ENCODE measurements around the gene NLK.

The NLK gene

DNA sequence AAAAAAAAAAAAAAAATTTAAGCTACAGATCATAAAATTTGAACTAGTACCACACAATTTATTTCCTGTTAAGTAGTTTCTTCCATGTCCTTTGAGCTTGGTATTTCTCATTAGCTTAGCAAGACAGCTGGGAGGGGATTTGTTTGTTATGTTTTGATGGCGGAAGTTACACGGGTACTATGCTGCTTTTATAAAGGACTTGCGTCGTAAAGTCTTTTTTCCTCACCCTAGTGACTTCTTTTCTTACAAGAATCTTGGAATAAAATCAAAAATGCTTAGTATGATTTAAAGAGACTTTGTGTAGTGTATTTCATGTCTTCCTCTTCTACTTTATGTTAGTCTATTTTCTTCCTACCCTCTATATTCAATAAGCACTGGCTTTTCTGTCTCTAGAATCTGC lies 89.1 kb downstream of the NLK start:
- Histone ChIP-seq H3K4me1 (ENCODE audit: control insufficient read depth, insufficient read depth, low read length) (peaks cover 6% of the 10 kb centered on the region), H3K9ac (ENCODE audit: low read length) (no peak overlapping the region), H3K36me3 (ENCODE audit: control insufficient read depth, insufficient read depth, low read length, severe bottlenecking) (peaks cover 27% of the 10 kb centered on the region), H3K27me3 (replicated peaks; ENCODE audit: control insufficient read depth, insufficient read depth, low read length) (no peaks in the 10 kb centered on the region), H3K4me3 (ENCODE audit: low read length) (no peak overlapping the region), H3K9me3 (ENCODE audit: control insufficient read depth, low read length) (no peaks in the 10 kb centered on the region)
- DNase-seq (ENCODE audit: low read depth): no peak

- Histone ChIP-seq H3K27me3 (replicated peaks; ENCODE audit: control insufficient read depth, insufficient read depth, low read length) (no peaks in the 10 kb centered on the region), H3K9me3 (ENCODE audit: control insufficient read depth, low read length) (no peaks in the 10 kb centered on the region), H3K36me3 (ENCODE audit: control insufficient read depth, insufficient read depth, low read length, severe bottlenecking) (peaks cover 23% of the 10 kb centered on the region), H3K4me1 (ENCODE audit: control insufficient read depth, insufficient read depth, low read length) (peaks cover 6% of the 10 kb centered on the region), H3K9ac (ENCODE audit: low read length) (no peak overlapping the region), H3K4me3 (ENCODE audit: low read length) (no peak overlapping the region)
- DNase-seq (ENCODE audit: low read depth): peak; percentile 29
These were observed 91.1 kb downstream of the NLK start for GRCh38 chr17:28133562-28133970.

- H3K4me1 ChIP-seq (ENCODE audit: control insufficient read depth, insufficient read depth, low read length): peaks cover 6% of the 10 kb centered on the region
- no peaks in the 10 kb centered on the region for H3K27me3 ChIP-seq (replicated peaks; ENCODE audit: control insufficient read depth, insufficient read depth, low read length)
- no peaks in the 10 kb centered on the region for H3K9me3 ChIP-seq (ENCODE audit: control insufficient read depth, low read length)
- peaks cover 23% of the 10 kb centered on the region for H3K36me3 ChIP-seq (ENCODE audit: control insufficient read depth, insufficient read depth, low read length, severe bottlenecking)
- H3K4me3 ChIP-seq (ENCODE audit: low read length): no peak overlapping the region
- H3K9ac ChIP-seq (ENCODE audit: low read length): no peak overlapping the region
- DNase-seq (ENCODE audit: low read depth): no peak
These were observed 94.4 kb downstream of the NLK start for GRCh38 chr17:28136923-28137322.

DNA sequence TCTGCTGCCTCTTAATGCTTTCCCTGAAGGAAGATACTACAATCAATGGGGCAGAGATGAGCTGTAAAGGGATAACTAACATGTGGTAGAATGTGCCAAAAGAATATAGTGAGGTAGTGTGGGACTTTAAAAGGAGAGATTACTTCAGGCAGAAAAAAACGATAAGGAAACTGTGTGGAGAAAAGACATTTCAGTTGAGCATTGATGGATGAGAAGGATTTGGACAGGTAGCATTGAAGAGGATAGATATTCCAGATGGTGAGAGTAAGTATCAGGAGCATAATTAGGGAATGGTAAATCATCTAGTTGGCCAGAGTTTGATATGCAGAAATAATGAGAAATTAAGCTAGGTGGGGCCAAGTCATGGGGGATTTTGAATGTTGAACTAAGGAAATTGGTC lies 97.3 kb downstream of the NLK start:
- Histone ChIP-seq H3K9me3 (ENCODE audit: control insufficient read depth, low read length) (no peaks in the 10 kb centered on the region), H3K9ac (ENCODE audit: low read length) (no peak overlapping the region), H3K4me1 (ENCODE audit: control insufficient read depth, insufficient read depth, low read length) (no peaks in the 10 kb centered on the region), H3K27me3 (replicated peaks; ENCODE audit: control insufficient read depth, insufficient read depth, low read length) (no peaks in the 10 kb centered on the region), H3K36me3 (ENCODE audit: control insufficient read depth, insufficient read depth, low read length, severe bottlenecking) (peaks cover 8% of the 10 kb centered on the region), H3K4me3 (ENCODE audit: low read length) (no peak overlapping the region)
- DNase-seq (ENCODE audit: low read depth): no peak

DNA sequence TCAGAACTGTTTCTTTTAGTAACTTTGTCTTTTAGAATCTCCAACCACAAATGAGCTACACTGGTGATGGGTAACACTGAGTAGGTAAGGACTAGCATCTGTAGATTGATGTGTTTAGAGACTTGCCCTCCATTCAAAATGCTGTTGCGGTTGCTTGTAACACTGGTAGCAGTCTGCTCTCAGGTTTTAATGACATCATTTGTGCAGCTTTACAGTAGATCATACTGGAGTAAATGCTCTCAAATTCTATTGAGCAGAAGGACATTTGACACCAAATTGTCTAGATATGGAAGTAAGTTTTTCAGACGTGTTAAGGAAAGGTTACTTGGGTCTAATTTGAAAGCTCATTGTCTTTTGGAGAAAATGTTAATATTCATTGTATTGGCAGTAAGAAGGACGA lies 98.8 kb downstream of the NLK start:
- H3K4me3 ChIP-seq (ENCODE audit: low read length): no peak overlapping the region
- no peaks in the 10 kb centered on the region for H3K27me3 ChIP-seq (replicated peaks; ENCODE audit: control insufficient read depth, insufficient read depth, low read length)
- peaks cover 4% of the 10 kb centered on the region for H3K4me1 ChIP-seq (ENCODE audit: control insufficient read depth, insufficient read depth, low read length)
- no peaks in the 10 kb centered on the region for H3K36me3 ChIP-seq (ENCODE audit: control insufficient read depth, insufficient read depth, low read length, severe bottlenecking)
- no peaks in the 10 kb centered on the region for H3K9me3 ChIP-seq (ENCODE audit: control insufficient read depth, low read length)
- H3K9ac ChIP-seq (ENCODE audit: low read length): no peak overlapping the region
- DNase-seq (ENCODE audit: low read depth): no peak

DNA sequence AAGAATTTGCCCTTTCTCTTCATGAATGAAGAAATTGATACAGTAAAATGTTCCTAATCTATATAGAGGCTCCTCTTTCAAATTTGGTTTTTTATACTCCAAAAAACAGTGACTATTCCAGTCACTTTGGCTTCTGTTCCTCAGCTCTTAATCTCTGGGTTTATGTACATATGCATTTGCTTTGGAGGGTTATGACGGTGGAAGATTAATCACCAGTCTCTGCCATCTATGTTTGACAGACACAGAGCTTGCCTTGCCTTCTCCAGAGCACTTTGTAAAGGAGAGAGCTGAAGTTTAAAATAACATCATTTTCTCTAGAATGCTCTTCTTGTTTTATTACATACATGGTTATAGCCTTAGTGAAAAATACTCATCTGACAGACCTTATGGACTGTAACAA lies 99.3 kb downstream of the NLK start:
- no peaks in the 10 kb centered on the region for H3K36me3 ChIP-seq (ENCODE audit: control insufficient read depth, insufficient read depth, low read length, severe bottlenecking)
- H3K9me3 ChIP-seq (ENCODE audit: control insufficient read depth, low read length): no peaks in the 10 kb centered on the region
- no peaks in the 10 kb centered on the region for H3K27me3 ChIP-seq (replicated peaks; ENCODE audit: control insufficient read depth, insufficient read depth, low read length)
- H3K4me1 ChIP-seq (ENCODE audit: control insufficient read depth, insufficient read depth, low read length): peaks cover 4% of the 10 kb centered on the region
- H3K4me3 ChIP-seq (ENCODE audit: low read length): no peak overlapping the region
- no peak for DNase-seq (ENCODE audit: low read depth)
- H3K9ac ChIP-seq (ENCODE audit: low read length): no peak overlapping the region

DNA sequence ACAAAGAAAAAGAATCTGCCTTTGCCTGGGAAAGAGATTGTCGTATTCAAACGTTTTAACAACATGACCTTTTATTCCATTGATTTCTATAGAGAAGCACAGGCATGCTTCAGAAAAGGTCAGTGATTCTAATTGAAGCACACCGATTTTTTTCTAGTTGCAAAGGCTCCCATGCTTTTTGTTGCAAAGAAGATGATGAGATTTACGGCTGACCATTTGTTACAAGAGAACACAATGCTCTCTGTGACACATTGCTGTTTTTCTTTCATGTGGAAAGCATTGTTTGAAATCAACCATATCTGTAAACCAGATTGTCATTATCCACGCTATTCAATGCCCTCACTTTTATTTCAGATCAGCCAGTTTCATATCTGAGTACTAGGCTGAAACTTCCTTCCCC lies 99.8 kb downstream of the NLK start:
- Histone ChIP-seq H3K36me3 (ENCODE audit: control insufficient read depth, insufficient read depth, low read length, severe bottlenecking) (no peaks in the 10 kb centered on the region), H3K4me3 (ENCODE audit: low read length) (no peak overlapping the region), H3K9me3 (ENCODE audit: control insufficient read depth, low read length) (no peaks in the 10 kb centered on the region), H3K27me3 (replicated peaks; ENCODE audit: control insufficient read depth, insufficient read depth, low read length) (no peaks in the 10 kb centered on the region), H3K9ac (ENCODE audit: low read length) (no peak overlapping the region), H3K4me1 (ENCODE audit: control insufficient read depth, insufficient read depth, low read length) (peaks cover 4% of the 10 kb centered on the region)
- no peak for DNase-seq (ENCODE audit: low read depth)

GRCh38 chr17:28144019-28144418 lies 101.5 kb downstream of the NLK start:
- H3K27me3 ChIP-seq (replicated peaks; ENCODE audit: control insufficient read depth, insufficient read depth, low read length): no peaks in the 10 kb centered on the region
- peaks cover 4% of the 10 kb centered on the region for H3K4me1 ChIP-seq (ENCODE audit: control insufficient read depth, insufficient read depth, low read length)
- H3K9ac ChIP-seq (ENCODE audit: low read length): no peak overlapping the region
- H3K9me3 ChIP-seq (ENCODE audit: control insufficient read depth, low read length): no peaks in the 10 kb centered on the region
- no peak overlapping the region for H3K4me3 ChIP-seq (ENCODE audit: low read length)
- no peak for DNase-seq (ENCODE audit: low read depth)
- no peaks in the 10 kb centered on the region for H3K36me3 ChIP-seq (ENCODE audit: control insufficient read depth, insufficient read depth, low read length, severe bottlenecking)

DNA sequence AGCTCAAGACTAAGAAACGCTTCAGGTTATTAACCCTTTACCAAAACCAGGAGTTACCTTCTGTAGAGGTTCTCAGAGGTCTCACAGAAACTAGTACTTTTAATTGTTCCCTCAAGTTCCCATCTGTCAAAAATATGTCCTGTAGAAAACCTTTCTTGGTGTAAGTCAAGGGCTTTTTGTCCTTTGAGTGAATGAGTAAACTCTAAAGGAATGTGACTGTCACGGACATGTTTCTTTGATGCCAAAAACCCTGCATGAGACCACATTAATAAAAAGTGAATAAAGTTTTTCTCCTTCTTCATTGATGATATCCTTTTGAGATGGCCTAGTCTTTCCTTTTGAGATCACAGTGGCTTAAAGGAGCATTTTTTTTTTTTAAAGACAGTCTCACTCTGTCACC lies 102.9 kb downstream of the NLK start:
- Histone ChIP-seq H3K36me3 (ENCODE audit: control insufficient read depth, insufficient read depth, low read length, severe bottlenecking) (no peaks in the 10 kb centered on the region), H3K9me3 (ENCODE audit: control insufficient read depth, low read length) (no peaks in the 10 kb centered on the region), H3K27me3 (replicated peaks; ENCODE audit: control insufficient read depth, insufficient read depth, low read length) (no peaks in the 10 kb centered on the region), H3K4me3 (ENCODE audit: low read length) (no peak overlapping the region), H3K4me1 (ENCODE audit: control insufficient read depth, insufficient read depth, low read length) (peaks cover 4% of the 10 kb centered on the region), H3K9ac (ENCODE audit: low read length) (no peak overlapping the region)
- DNase-seq (ENCODE audit: low read depth): peak; percentile 29

- peaks cover 4% of the 10 kb centered on the region for H3K4me1 ChIP-seq (ENCODE audit: control insufficient read depth, insufficient read depth, low read length)
- no peak overlapping the region for H3K9ac ChIP-seq (ENCODE audit: low read length)
- no peak overlapping the region for H3K4me3 ChIP-seq (ENCODE audit: low read length)
- no peaks in the 10 kb centered on the region for H3K9me3 ChIP-seq (ENCODE audit: control insufficient read depth, low read length)
- DNase-seq (ENCODE audit: low read depth): no peak
- H3K36me3 ChIP-seq (ENCODE audit: control insufficient read depth, insufficient read depth, low read length, severe bottlenecking): no peaks in the 10 kb centered on the region
- H3K27me3 ChIP-seq (replicated peaks; ENCODE audit: control insufficient read depth, insufficient read depth, low read length): no peaks in the 10 kb centered on the region
These were observed 104.5 kb downstream of the NLK start for GRCh38 chr17:28147017-28147416.

DNA sequence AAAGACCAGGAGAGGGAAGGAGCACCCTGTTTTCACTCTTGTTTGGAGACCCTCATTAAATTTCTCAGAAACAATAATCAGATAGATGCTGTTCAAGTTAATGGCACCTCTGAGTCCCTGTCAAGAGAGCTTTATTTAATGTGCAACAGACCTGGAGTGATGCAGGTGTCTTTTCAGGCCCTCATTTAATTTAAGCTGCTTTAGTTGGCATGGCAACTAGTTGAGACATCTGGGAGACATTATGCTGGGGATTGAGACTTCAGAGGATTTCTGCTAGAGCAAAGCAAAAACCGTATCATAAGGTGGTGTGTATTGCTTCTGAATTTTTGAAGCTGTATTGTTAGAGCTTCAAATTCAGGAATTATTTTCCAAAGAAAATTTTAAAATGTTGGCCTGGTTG lies 108.5 kb downstream of the NLK start:
- no peaks in the 10 kb centered on the region for H3K4me1 ChIP-seq (ENCODE audit: control insufficient read depth, insufficient read depth, low read length)
- no peaks in the 10 kb centered on the region for H3K9me3 ChIP-seq (ENCODE audit: control insufficient read depth, low read length)
- no peak overlapping the region for H3K4me3 ChIP-seq (ENCODE audit: low read length)
- DNase-seq (ENCODE audit: low read depth): no peak
- H3K36me3 ChIP-seq (ENCODE audit: control insufficient read depth, insufficient read depth, low read length, severe bottlenecking): no peaks in the 10 kb centered on the region
- H3K9ac ChIP-seq (ENCODE audit: low read length): no peak overlapping the region
- H3K27me3 ChIP-seq (replicated peaks; ENCODE audit: control insufficient read depth, insufficient read depth, low read length): no peaks in the 10 kb centered on the region

- no peaks in the 10 kb centered on the region for H3K9me3 ChIP-seq (ENCODE audit: control insufficient read depth, low read length)
- H3K36me3 ChIP-seq (ENCODE audit: control insufficient read depth, insufficient read depth, low read length, severe bottlenecking): no peaks in the 10 kb centered on the region
- no peaks in the 10 kb centered on the region for H3K27me3 ChIP-seq (replicated peaks; ENCODE audit: control insufficient read depth, insufficient read depth, low read length)
- no peak overlapping the region for H3K4me3 ChIP-seq (ENCODE audit: low read length)
- no peak for DNase-seq (ENCODE audit: low read depth)
- H3K9ac ChIP-seq (ENCODE audit: low read length): no peak overlapping the region
- H3K4me1 ChIP-seq (ENCODE audit: control insufficient read depth, insufficient read depth, low read length): no peaks in the 10 kb centered on the region
These were observed 111.7 kb downstream of the NLK start for GRCh38 chr17:28154214-28154613.
